ENCODE data around the gene EPHA6.

Gene EPHA6

GRCh38 chr3:97699889-97700288, 885.5 kb downstream of the EPHA6 start:
- DNase-seq (ENCODE audit: low read depth in 2 of 2): no peak

DNA sequence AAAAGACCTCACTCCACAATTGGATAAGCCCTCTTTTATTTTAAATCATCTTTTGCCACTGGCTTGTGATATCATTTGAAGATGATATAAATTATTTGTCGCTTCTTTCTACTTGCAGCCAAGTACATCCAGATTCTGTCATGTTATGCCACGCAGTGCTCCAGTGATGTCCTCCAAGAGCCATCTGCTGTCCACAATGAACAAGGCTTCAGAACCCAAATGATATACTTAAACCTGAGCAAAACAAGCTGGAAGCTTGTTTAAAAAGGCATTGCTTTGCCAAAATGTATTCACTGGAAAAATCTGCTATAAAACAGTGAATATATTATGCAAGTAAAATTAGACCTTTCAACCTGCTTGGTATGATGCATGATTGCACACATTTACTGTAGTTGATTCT, 891.4 kb downstream of the EPHA6 start:
- DNase-seq (ENCODE audit: low read depth in 2 of 2): no peak

- no peak for DNase-seq (ENCODE audit: low read depth in 2 of 2)
These were observed 891.8 kb downstream of the EPHA6 start for GRCh38 chr3:97706226-97706625.

DNA sequence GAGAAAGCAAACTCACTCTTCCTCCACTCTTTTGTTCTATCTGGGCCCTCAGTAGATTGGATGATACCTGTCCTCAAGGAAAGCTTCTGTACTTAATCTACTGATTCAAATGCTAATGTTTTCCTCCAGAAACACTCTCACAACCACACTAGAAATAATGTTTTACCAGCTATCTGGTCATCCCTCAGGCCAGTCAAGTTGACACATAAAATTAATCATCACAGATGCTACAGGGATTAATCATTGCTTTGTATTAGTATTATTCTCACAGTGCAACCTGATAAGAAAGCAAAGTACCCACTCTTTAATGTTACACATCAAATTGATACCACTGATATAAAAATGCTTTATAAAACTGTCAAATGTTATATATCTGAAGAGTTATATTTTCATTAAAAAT, 897.3 kb downstream of the EPHA6 start:
- no peak for DNase-seq (ENCODE audit: low read depth in 2 of 2)

GRCh38 chr3:97712919-97713318, 898.5 kb downstream of the EPHA6 start:
- DNase-seq (ENCODE audit: low read depth in 2 of 2): no peak

DNA sequence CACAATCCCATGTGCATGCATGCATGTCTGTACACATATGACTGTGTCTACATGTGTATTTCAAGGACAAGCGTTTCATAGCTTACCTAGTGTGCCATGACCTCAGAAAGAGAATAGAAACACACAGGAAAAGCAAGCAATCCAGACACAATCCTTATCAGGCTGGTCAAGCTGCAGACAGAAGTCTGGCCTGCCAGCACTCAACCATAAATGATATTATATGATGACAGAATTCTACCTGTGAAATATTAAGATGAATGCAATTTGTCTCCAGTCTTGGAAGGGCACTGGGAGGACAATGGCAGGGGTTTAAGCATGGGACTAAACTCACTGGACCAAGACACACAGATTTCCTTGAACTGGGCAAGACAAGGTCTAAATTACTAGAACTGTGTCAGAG, 899.2 kb downstream of the EPHA6 start:
- DNase-seq (ENCODE audit: low read depth in 2 of 2): no peak

DNA sequence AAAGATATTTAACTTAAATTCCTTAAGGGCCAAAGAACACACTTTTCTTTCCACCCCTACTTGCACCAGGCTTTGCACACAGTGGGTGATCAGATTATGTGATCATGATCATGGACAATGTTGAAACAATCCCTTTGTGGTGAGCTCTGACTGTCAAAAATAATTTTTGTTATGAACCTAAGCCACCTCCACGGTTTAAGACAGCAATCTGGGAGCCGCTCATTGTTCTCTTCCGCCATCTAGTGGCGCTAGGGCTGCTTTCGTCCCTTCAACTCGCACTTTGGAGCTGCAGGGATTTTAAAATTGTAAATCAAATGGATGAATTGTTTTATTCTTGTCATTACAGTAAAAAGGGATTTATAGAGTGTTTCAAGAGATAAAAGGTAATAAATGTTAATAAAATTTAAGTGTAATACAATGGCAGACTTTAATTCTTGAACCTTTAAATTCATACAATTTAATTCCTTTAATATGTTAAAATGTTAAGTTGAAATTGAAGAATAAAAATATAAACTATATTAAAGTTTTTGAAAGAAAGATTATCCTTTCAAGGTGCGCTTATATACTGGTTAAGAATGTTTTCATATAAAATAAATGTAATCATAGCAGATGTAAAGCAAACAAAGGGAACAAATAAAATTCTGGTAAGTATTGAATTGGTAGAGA, 904.9 kb downstream of the EPHA6 start:
- peak; percentile 41 to 52 for DNase-seq (ENCODE audit: low read depth in 2 of 2)

DNA sequence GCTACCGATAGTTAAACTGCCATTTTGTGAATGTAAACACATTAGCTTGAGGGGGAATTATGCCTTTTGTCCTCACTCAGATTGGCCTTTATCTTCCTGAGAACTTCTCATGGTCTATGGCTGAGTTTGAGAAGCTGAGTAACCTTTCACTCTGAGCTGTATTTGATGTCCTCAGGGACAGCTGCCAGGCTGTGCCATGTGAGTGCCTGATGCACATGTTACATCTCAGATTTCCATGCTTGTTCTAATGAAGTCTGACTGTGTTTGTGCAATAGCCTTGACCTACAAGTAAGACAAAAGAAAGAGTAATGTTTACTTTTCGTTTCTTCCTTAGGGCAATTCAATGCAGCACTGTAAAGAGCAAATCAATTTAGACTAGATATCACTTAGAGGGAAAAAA, 906.0 kb downstream of the EPHA6 start:
- no peak for DNase-seq (ENCODE audit: low read depth in 2 of 2)

DNA sequence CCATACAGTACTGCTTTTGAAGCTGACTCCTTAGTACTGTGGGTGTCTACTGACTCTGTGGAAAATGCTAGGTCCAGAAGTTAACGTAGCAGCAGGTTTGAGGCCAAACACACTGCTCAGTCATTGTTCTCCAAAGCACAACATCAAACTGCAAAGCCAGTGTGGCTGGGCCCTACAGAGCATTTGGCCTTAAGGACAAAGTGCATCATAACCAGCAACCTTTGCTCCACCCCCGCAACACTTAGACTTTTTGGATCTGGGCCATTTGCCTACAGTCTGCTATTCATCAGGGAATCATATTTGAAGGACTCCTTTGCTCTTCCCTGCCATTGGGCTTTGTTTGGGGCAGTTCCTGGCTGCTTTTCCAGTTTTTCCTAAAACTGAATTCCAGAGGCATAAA, 907.1 kb downstream of the EPHA6 start:
- no peak for DNase-seq (ENCODE audit: low read depth in 2 of 2)

DNA sequence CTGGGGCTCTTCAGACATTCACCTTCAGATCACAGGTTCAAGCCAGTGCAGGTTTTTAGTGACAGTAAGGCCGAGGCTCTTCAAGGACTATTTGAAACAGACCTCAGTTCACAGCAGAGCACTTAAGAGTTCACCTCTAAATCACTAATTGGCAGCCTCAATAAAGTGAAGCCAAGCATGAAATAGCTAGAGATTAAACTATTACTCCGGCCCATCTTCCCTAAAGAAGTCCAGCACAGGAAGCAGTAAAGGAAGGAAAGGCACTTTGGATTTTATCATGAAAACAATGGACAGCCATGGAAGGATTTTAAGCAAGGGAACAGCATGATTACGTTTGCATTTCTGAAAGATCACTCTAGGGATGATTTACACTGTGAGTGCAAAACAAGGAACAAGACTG, 922.5 kb downstream of the EPHA6 start:
- DNase-seq (ENCODE audit: low read depth in 2 of 2): no peak

DNA sequence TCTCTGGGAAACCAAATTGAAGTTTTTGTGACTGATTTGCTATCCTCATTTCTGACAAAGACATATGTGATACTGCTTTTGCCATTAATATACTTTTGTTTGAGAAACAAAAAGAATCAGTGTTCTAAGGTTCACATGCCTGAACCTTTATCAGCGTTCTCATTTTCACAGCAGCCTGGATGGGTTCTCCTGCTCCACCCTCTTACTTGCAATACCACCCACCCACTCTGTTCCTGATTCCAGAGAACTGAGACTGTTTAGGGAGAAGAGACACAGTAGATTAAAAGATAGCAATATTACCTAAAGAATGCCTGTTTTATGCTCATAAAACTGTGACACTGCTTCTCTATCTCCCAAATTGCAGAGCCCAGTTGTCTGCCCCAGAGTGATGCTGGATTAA, 924.4 kb downstream of the EPHA6 start:
- no peak for DNase-seq (ENCODE audit: low read depth in 2 of 2)

DNA sequence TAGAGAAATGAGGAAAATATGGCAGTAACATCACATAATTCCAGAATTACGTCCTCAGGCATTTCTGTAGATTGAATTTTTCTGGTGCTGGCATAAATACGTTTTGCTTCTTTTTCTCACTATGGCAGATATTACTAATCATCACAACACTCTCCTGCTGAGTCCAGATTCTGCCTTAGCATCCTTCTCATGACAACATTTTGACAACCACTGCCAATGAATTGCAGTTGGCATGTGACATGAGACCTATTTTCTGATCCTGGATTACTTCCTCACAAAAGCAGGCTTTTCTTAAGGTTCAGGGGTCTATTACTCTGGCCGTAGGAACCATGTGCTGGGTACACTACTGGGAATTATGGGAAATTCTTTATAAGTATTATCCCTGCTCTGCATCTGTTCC, 927.6 kb downstream of the EPHA6 start:
- DNase-seq (ENCODE audit: low read depth in 2 of 2): no peak

- DNase-seq (ENCODE audit: low read depth in 2 of 2): no peak
These were observed 929.9 kb downstream of the EPHA6 start for GRCh38 chr3:97744289-97744688.

DNA sequence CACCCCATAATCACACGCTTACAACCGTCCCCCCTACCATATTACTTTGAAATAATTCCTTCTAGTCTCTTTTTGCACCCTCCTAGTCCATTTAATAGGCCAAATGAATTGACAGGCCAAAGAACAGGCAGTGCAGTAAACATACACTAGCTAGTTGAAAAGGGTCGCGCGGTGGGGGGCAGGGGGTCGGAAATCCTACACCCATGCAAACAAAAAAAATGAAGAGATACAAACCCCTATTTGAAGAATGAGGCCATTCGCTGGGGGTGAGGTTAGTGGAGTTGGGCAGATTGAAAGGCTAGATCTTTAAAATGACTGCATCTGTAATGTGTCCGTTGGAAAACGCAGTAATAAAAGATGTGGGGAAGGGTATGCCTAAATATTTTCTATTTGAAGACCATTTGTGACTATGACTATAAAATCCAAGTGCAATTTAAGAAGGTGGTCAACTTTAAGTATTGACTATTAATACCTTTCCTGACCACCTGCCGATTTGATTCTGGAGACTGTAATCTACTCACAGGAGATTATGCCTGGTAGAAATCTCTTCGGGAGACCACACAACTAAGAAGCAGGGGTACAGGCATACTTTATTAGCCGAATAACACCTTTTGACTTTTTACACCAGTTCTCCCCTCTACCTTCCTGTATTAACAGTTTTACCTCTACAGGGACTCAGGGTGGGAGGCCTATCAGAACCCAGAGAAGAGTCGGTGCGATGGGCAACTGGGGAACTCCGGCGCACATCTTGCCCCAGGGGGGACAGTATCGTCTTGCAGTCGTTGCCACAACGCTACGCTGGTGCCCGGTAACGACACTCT, 949.4 kb downstream of the EPHA6 start:
- DNase-seq (ENCODE audit: low read depth in 2 of 2): no peak

- peak; percentile 48 to 60 for DNase-seq (ENCODE audit: low read depth in 2 of 2)
These were observed 950.2 kb downstream of the EPHA6 start, which contains the start of gene ARL6 for GRCh38 chr3:97764407-97765238. ARL6 (plus strand) TSS chr3:97764758; CDS start chr3:97768108, 3,350 bp downstream.

GRCh38 chr3:97765336-97765735, 950.9 kb downstream of the EPHA6 start:
- no peak for DNase-seq (ENCODE audit: low read depth in 2 of 2)

GRCh38 chr3:97772926-97773325, 958.5 kb downstream of the EPHA6 start:
- no peak for DNase-seq (ENCODE audit: low read depth in 2 of 2)

DNA sequence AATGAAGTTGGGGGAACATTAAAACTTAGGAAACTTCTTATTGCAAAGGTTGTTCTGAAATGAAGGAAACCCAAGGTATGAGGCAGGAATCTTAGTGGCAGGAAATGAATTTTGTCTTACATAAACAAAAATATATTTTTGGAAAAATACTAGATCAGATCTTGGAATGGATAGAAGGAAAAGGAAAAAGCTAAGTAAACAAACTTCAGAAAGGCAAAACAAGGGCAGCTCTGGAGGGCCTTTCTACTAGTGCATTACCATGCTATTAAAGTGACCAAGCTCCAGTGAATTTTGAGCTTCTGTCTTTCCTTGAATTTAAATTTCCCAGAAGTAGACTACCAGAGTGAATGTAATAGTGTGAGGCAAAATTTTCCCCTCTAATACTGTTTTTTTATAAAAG, 963.8 kb downstream of the EPHA6 start:
- no peak for DNase-seq (ENCODE audit: low read depth in 2 of 2)

GRCh38 chr3:97793420-97794019, 979.1 kb downstream of the EPHA6 start:
- DNase-seq (ENCODE audit: low read depth in 2 of 2): peak in 1 of 2 donors; percentile 21

- no peak for DNase-seq (ENCODE audit: low read depth in 2 of 2)
These were observed 981.6 kb downstream of the EPHA6 start for GRCh38 chr3:97795951-97796350.
